Stomach (tissue), 9 donors: ENCODE measurements around the gene STOML2. TPM values are rescaled to one million over a fixed set of nuclear protein-coding genes. Genes with fewer than 3 reads are reported as not detected.

ENCODE experiments used
- DNase-seq, 2 donors: peaks; one replicate each; pipeline versions ENCODE4 v3.0.0 to v3.0.0-alpha.2; 2013 to 2019
- H3K27ac ChIP-seq, 5 donors: fragments of 200-600 bp in 4 of 5; sonication (generic) in 4 of 5; one replicate each; pipeline ENCODE4 v1.5.1; 2013 to 2019; ENCODE audit warnings: mild to moderate bottlenecking in 1 of 5, moderate library complexity in 1 of 5
- H3K27me3 ChIP-seq, 3 donors: fragments of 200-600 bp; sonication (generic); one replicate each; pipeline ENCODE4 v1.5.1; 2017 to 2019; ENCODE audit warnings: mixed run types in 1 of 3
- H3K36me3 ChIP-seq, 4 donors: fragments of 200-600 bp; sonication (generic); 1 replicate in 3 of 4; 2 replicates in 1 of 4; pipeline ENCODE4 v1.5.1; 2016 to 2019
- H3K4me1 ChIP-seq, 4 donors: fragments of 200-600 bp; sonication (generic); one replicate each; pipeline ENCODE4 v1.5.1; 2016 to 2019
- H3K4me3 ChIP-seq, 4 donors: fragments of 200-600 bp; sonication (generic) in 3 of 4; one replicate each; pipeline ENCODE4 v1.5.1; 2016 to 2019; ENCODE audit warnings: mild to moderate bottlenecking in 1 of 4
- H3K9me3 ChIP-seq, 4 donors: fragments of 200-600 bp; sonication (generic); one replicate each; pipeline ENCODE4 v1.5.1; 2016 to 2019
- EP300 ChIP-seq: sonication (generic); formaldehyde crosslinking; IDR thresholded peaks from one replicate; pipeline ENCODE4 v1.6.1; 2017; ENCODE audit warnings: antibody characterized with exemption
- POLR2A ChIP-seq, 4 donors: fragments of 450-650 bp; IDR thresholded peaks; one replicate each; pipeline ENCODE4 v1.6.1; 2016; ENCODE audit warnings: antibody characterized with exemption in 4 of 4, control low read depth in 2 of 4, mild to moderate bottlenecking in 1 of 4, moderate library complexity in 1 of 4
- POLR2AphosphoS5 ChIP-seq, 3 donors: sonication (generic); formaldehyde crosslinking; IDR thresholded peaks; one replicate each; pipeline ENCODE4 v1.6.1; 2016; ENCODE audit warnings: antibody characterized with exemption in 3 of 3
- WGBS, 5 donors: extraction: QIAGEN DNeasy Blood & Tissue Kit in 3 of 5; methylation state at CpG; one replicate each; pipeline versions ENCODE4 v1.1.5 to v1.1.7; 2013 to 2018; 5-methylcytosine and 5-hydroxymethylcytosine counted together
- intact Hi-C: fragments of 100-400 bp; cut with DNase I; formaldehyde crosslinking; loops from one replicate; pipeline ENCODE4 v1.15.1; 2023; ENCODE audit warnings: low total_unique reads
- polyA plus RNA-seq, 3 donors: library from polyadenylated mRNA; stranded (reverse); fragments of 200-250 nt; gene quantifications; one replicate each; pipeline ENCODE4 v1.2.3, GENCODE V29; 2013
- total RNA-seq, 5 donors: library from RNA; depleted of rRNA; stranded (reverse); fragments of >200 nt; gene quantifications; one replicate each; pipeline versions ENCODE4 v1.1.0 to v1.2.3, GENCODE V29; 2014 to 2016
- TF ChIP-seq, protein P1 (sequence below), 7 experiments: fragments of 450-650 bp in 4 of 7; fragments of 200-600 bp in 3 of 7; sonication (generic) in 3 of 7; IDR thresholded peaks; one replicate each; pipeline ENCODE4 v1.5.1; 2016 to 2019; ENCODE audit warnings: antibody characterized with exemption in 7 of 7, control low read depth in 2 of 7, mild to moderate bottlenecking in 1 of 7
- donor health status: healthy with polysubstance abuse.
- donor health status: Bipolar disorder and iron deficiency.
- donor health status: healthy.

Gene STOML2
- total and polyA plus RNA-seq, 8 donors, result 19.3 to 126 (median 68.6) TPM

DNA sequence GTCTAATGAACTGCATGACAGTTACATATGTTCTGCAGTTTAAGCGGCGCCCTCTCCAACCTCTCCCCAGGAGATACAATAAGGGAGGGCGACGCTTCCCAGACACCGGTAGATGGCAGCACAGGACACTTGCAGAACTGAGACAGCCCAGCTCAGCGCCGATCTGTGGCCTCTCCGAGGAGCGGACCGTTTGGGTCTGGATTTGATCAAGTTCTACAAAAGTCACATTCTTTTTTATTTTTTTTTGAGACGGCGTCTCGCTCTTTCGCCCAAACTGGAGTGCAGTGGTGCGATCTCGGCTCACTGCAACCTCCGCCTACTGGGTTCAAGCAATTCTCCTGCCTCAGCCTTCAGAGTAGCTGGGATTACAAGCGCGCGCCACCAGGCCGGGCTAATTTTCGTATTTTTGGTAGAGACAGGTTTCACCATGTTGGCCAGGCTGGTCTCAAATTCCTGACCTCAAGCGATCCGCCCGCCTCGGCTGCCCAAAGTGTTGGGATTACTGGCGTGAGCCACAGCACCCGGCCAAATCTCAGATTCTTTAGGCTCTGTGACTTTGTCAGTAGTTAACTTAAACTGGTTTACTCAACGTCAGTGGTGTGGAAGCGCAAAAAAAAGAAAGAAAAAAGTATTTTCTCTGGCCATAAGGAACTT, 14.1 kb upstream of the STOML2 start:
- peak overlapping the region; percentile 53 to 65 (median 60) for H3K4me3 ChIP-seq
- intact Hi-C loops, result loop anchor here (5.0 to 10.0 kb wide), 2 partner anchors 140 to 358 kb away; no protein-coding TSS in a partner anchor

DNA sequence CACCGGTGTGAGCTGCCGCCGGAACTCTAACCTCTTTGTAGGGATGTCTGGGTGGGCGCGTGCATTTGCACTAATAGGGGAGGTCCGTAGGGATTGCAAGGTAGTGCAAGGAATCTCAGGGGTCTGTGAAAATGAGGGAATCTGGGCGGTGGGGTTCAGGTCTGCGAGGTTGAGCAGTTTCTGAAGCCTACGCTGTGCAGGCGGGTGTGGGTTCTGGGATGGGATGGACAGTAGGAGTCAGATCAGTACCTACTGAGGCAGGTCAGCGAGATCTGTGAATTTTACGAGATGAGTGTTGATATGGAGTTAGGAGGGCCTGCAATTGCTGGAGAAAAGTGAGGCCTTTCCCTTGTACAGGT, 13.6 kb upstream of the STOML2 start:
- intact Hi-C loops, result loop anchor here (5.0 to 10.0 kb wide), 2 partner anchors 141 to 358 kb away; no protein-coding TSS in a partner anchor
- Histone ChIP-seq H3K4me1 (peaks cover 36 to 54% (median 53%) of the 10 kb centered on the region in 4 donors), H3K27ac (peak overlapping the region; percentile 87 to 95 (median 92)), H3K9me3 (no peaks in the 10 kb centered on the region), H3K27me3 (no peaks in the 10 kb centered on the region), H3K36me3 (no peaks in the 10 kb centered on the region), H3K4me3 (peak overlapping the region; percentile 53 to 65 (median 60))
- TF ChIP-seq, protein P1, sequence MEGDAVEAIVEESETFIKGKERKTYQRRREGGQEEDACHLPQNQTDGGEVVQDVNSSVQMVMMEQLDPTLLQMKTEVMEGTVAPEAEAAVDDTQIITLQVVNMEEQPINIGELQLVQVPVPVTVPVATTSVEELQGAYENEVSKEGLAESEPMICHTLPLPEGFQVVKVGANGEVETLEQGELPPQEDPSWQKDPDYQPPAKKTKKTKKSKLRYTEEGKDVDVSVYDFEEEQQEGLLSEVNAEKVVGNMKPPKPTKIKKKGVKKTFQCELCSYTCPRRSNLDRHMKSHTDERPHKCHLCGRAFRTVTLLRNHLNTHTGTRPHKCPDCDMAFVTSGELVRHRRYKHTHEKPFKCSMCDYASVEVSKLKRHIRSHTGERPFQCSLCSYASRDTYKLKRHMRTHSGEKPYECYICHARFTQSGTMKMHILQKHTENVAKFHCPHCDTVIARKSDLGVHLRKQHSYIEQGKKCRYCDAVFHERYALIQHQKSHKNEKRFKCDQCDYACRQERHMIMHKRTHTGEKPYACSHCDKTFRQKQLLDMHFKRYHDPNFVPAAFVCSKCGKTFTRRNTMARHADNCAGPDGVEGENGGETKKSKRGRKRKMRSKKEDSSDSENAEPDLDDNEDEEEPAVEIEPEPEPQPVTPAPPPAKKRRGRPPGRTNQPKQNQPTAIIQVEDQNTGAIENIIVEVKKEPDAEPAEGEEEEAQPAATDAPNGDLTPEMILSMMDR (IDR thresholded peaks at IDR 0.05), result no peak
- TF ChIP-seq POLR2AphosphoS5 (IDR thresholded peaks at IDR 0.05) (no peak), POLR2A (IDR thresholded peaks at IDR 0.05) (no peak), EP300 (no peak)
- DNase-seq, result no peak
- WGBS, 5 donors, result 0 to 1% (median 0%) methylated on average over 7 to 12 of the region's 12 CpGs

More for the DNA sequence above, 14.1 kb upstream of the STOML2 start:
- DNase-seq, result peak; percentile 92 to 98
- WGBS, 5 donors, result 15 to 21% (median 17%) methylated on average over 30 of the region's 30 CpGs
- Histone ChIP-seq H3K9me3 (no peaks in the 10 kb centered on the region), H3K4me1 (peaks cover 31 to 49% (median 49%) of the 10 kb centered on the region in 4 donors), H3K27ac (peak overlapping the region; percentile 87 to 95 (median 92)), H3K36me3 (no peaks in the 10 kb centered on the region), H3K27me3 (no peaks in the 10 kb centered on the region)
- TF ChIP-seq POLR2AphosphoS5 (IDR thresholded peaks at IDR 0.05) (peak in 1 of 3 donors; percentile 67), EP300 (no peak), POLR2A (IDR thresholded peaks at IDR 0.05) (no peak)
- TF ChIP-seq, protein P1 (IDR thresholded peaks at IDR 0.05), result peak in 5 of 7 experiments; percentile 83 to 92 (median 89)

DNA sequence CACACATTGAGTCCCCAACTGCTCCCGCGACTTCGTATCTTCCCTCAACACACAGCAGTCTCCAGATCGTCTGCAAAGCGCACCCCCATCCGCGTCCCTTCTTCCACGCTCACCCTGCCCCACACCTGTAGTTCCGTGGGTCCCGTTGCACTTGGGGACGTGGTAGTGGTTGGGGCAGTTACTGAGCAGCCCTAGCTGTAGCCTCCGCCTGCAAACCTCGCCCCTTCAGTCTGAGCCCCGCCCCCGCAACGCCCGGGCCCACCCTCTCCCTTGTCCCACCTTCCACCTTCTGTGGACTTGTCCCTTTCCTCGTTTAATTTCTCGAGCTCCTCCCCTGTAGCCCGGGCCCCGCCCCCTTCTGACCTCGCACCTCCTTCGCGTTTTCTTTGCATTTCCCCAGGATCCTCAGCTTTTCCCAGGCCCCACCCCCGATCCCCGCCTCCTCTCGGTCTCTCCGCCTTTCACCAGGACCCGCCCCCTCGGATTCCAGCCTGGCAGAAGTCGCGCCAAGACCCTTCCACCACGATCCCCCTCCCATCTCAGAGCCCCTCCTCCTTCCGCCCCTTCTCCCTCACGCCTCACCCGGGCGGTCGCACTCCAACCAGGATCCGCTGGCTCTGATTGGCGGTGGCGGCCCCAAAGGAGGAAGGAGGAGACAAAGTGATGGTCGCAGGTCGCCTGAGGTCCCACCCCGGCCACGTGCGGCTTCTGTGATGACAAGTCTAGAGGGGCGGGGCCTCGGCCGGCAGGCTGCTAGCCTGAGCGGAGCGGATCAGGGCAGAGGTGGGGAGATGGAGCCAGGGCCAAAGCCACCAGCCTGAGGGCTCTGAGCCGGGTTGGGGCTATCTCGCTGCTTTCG, 13.0 kb upstream of the STOML2 start, which contains the start of gene ATOSB:
TSS of gene ATOSB (minus strand) at position 183 of the 859 bp plus-strand sequence. CDS start 7,588 bp downstream, outside the sequence.
- Histone ChIP-seq H3K36me3 (no peaks in the 10 kb centered on the region), H3K4me3 (peak within 1 kb of the TSS; percentile 53 to 65 (median 60)), H3K27ac (peak within 1 kb of the TSS; percentile 87 to 95 (median 92)), H3K4me1 (peaks cover 37 to 57% (median 56%) of the 10 kb centered on the region in 4 donors), H3K27me3 (no peaks in the 10 kb centered on the region), H3K9me3 (no peaks in the 10 kb centered on the region)
- WGBS, 5 donors, result 0 to 2% (median 0%) methylated on average over 41 to 54 of the region's 54 CpGs
- peak; percentile 97 to 98 for DNase-seq
- TF ChIP-seq POLR2A (IDR thresholded peaks at IDR 0.05), result no peak
- TF ChIP-seq POLR2AphosphoS5 (IDR thresholded peaks at IDR 0.05), result peak; percentile 4 to 73 (median 42)
- no peak for TF ChIP-seq EP300
- intact Hi-C loops, result loop anchor here (5.0 to 10.0 kb wide), 2 partner anchors 141 to 359 kb away; no protein-coding TSS in a partner anchor

DNA sequence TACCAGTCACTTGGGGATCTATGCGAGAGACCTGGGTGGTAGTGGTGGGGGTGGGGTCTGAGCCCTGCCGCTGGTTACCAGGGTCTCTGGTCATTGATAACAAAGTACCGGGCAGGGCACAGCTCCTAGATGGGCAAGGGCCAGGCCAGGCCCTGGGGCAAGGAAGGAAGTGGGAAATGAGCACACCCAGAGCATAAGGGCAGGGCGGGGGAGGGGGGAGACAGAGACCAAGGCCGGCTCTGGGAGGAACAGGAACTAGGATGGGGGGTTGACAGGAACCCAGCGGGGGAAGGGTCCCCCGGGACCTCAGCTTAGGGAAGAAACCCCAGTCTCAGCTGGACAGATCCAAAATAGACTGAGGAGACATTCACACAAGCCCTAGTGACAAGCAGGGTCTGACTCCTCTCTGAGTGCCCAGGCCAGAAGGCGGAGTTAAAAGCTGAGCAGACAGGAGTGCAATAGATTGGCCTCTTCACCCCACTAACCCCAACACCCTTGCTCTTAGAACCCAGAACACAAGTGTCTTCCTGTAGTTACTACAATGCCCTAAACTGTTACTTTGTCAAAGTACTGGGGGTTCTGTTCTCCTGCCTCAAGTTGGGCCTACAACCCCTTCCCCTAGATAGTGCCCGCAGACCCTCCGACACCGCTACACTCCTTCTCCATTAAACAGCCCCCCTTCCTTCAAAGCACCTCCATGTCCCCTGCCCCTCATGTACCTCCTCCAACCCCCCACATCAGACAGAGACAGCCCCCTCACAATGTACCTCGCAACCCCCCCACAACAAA, 12.1 kb upstream of the STOML2 start:
- Histone ChIP-seq H3K36me3 (no peaks in the 10 kb centered on the region), H3K9me3 (no peaks in the 10 kb centered on the region), H3K4me3 (peak overlapping the region; percentile 53 to 65 (median 60)), H3K27ac (peak overlapping the region; percentile 87 to 95 (median 92)), H3K27me3 (no peaks in the 10 kb centered on the region), H3K4me1 (peaks cover 46 to 66% (median 65%) of the 10 kb centered on the region in 4 donors)
- intact Hi-C loops, result loop anchor here (5.0 to 10.0 kb wide), 2 partner anchors 142 to 360 kb away; no protein-coding TSS in a partner anchor
- no peak for TF ChIP-seq POLR2AphosphoS5 (IDR thresholded peaks at IDR 0.05)
- TF ChIP-seq, protein P1 (IDR thresholded peaks at IDR 0.05), result no peak
- TF ChIP-seq EP300, result no peak
- TF ChIP-seq POLR2A (IDR thresholded peaks at IDR 0.05), result no peak
- WGBS, 5 donors, result 8 to 15% (median 13%) methylated on average over 12 of the region's 12 CpGs
- peak; percentile 42 to 79 for DNase-seq
